GM19239 (cell line): ENCODE data around the gene MAD2L1.

Experiments
- DNase-seq: peaks from one replicate; pipeline ENCODE4 v3.0.0; 2011; ENCODE audit warnings: low spot score; ENCODE audit not compliant: insufficient read length
- FAIRE-seq: peaks from 2 replicates; lab custom pipeline; 2011; peaks lifted over from hg19 to GRCh38; lab: Jason Lieb, UNC

Gene MAD2L1

DNA sequence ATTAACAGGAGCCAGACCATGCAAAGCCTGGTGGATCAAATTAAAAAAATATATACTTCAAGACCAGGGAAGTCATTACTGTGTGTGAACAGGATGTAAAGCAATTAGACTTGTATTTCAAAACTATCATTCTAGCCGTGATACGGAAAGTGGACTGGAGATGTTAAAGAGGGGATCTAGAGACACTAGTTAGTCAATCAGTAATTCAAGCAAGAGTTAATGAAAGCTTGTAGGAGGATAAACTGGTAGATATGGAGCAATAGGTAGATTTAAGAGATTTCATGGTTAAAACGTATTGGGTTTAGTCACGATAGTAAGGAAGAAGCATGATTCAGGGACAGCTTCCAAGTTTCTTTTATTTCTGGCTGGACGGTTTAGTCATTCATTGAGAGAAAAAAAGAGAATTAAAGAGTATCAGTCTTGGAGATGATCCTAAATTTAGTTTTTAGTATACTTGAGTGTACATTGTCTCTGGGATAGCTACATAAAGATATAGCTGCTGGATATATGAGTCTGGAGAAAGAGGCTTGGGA, 3.9 kb downstream of the MAD2L1 start:
- no peak for FAIRE-seq
- DNase-seq, result no peak

DNA sequence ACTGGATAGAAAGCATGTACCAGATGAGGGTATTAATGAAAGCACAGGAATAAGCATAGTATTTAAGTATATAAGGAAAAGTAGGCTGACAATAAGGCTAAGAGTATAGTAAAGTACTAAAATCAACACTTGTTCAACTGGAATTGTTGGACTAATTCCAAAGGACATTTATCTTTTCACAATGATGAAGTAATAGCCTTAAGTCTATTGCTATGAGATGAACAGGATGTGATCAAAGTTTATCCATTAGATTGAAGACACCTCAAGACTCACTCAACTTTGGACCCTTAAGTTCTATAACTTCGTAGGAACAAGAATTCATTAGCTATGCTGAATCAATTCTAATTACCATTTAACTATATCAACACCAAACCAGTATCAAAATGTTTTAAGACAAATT, 7.6 kb downstream of the MAD2L1 start:
- DNase-seq, result no peak
- FAIRE-seq, result no peak

DNA sequence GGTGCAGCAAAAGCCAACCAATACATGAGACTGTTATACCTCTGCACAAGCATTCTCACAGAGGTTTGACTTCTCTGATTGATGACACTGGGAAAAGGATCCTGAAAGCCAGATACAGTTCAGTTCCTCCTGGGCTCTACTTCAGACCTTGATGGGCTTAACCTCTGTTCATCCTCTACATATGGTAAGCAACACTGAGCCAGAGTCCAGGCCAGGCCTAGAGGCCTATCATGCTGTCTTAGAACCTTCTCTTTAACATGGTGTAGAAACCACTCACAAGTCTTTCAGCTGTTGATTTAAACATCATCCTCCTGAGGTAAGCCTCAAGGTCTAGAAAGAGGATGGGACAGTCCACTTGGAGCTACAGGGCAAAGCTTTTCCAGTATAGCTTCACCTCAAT, 9.2 kb downstream of the MAD2L1 start:
- no peak for FAIRE-seq
- no peak for DNase-seq

DNA sequence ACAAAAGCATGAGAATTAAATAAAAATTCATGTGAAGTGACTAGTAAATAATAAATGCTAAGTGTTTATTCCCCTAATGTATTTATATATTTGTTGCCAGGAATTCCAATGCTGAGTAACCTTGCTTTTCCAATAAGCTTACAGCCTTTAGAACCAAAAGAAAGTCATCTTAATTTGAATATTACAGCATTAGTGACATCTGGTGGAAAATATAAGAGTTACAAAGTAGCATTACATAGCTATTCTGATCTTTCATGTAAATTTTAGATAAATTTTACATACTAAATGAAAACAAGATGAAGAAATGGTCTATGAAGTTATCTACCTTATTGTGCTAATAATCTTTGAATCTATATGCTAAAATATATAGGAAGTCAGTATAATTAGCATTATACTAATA, 10.4 kb downstream of the MAD2L1 start:
- DNase-seq (no peak), FAIRE-seq (no peak)

DNA sequence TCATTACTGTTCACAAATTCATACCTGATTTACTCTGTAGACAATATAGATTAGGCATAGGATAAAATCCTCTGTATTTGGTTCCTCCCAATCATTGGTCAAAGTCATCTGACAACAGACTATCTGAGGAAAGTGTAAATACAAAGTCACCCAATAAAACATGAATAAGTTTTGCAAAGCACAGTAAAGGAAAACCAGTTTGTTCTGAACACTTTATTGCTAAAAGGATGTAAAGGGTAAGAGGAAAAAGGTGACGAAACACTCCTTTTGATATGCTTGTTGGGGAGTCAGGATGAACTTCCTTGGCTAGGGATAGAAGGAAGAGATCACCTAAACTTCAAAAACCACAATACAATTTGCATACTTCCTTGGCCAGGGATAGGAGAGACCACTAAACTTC, 10.9 kb downstream of the MAD2L1 start:
- DNase-seq (no peak), FAIRE-seq (peak; percentile 28)

DNA sequence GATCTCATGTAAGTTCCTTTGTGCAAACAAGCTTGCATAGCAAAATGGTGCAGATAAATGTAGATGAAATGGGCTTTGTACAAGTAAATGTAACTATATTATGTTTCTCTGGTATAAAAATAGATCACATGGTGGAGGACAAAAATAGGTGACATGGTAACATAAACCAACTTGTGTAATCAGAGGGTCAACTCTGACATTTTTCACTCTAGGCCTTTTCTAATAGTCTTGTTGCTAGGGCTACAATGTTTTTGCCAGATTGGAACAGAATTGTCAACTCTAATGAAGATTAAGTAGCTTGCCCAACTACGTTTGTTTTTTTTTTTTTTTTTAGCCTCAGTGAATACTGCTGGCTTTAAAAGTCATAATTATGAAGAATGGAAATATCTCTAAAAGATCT, 11.5 kb downstream of the MAD2L1 start:
- DNase-seq, result no peak
- FAIRE-seq, result no peak

DNA sequence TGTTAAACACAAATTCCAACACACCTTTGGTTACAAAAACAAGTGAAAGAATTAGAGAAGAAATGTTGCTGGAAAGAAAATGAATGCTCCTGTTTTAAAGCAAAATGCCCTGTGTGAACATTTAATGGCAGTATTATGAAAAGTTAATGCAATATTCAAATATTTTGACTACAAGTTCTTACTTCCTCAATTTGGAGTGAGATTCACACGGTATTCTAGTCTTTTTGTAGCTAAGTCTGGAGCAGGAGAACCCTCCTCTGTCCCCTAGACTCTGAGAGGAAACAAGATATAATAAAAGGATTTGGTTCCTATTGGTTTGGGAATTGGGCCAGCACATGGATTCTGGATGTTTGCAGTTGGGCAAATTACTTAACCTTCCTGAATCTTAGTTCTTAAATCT, 12.7 kb downstream of the MAD2L1 start:
- DNase-seq, result no peak
- peak; percentile 21 for FAIRE-seq

DNA sequence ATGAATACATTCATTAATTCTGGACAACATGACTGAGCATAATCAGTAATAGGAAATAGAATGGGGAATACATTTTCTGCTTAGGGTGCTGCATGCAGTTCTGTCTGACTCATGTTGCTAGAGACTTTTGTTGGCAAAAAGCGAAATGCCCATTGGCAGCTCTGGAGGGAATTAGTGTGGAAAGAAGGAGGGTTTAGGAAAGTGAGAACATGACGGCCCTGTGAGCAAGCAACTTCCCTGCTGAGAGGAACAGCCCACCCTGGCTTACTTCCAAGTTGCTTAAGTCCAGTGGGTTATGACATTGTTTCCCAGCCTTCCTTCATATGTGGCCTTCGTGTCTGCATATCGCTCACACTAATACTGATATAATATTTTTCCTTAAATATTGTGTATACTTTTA, 13.8 kb downstream of the MAD2L1 start:
- DNase-seq (no peak), FAIRE-seq (no peak)

DNA sequence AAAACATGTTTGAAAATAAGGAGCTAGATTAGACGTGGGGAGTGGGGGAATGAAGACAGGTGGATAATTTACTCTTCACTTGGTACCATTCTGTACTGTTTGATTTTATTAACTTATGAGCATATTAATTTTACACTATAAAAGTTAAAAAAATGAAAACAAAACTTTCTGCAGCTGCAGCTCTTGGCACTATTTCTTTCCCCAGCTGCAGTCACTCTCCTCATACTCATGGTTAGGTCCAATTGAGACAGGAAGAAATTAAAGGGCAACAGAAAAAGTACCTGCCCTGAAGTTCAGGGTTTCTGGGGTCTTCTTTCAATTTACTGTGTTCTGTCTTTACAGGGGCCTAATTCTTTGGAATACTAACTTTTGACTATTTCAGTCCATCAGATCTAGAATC, 15.4 kb downstream of the MAD2L1 start:
- FAIRE-seq, result no peak
- no peak for DNase-seq

DNA sequence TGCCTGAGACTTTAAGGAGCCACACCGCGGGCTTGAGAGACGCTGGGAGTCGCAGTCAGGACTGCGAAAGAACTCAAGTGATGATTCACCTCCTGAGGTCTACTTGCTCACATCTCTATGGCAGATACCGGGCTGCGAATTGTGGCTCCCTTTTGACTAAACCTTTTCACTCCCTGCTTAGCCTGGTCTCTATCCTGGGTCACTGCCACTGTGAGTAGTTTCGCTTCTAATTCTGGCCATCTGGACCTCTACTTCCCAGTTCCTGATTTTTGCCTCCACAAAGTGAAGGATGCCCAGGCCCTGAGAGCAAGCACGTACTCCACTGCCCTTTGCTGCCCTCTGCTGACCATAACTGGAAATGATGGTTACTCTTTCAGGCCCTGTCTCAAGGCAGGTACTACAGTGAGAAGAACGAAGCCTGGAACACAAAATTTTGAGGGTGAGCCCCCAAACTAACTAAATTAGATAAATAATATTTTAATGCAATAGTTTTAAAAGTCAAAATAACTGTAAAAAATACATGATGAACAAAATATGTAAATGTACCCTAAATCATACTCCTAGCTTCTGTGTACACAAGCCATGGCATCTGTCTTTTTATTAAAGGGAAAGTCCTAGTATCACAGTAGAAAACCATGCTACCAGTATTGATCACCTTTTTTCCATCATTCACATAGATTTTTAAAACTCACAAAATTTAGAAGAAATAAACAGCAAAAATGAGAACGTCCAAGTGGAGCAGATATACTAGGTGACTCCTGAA, 16.7 kb downstream of the MAD2L1 start:
- peak; percentile 93 for FAIRE-seq
- DNase-seq, result peak; percentile 27

DNA sequence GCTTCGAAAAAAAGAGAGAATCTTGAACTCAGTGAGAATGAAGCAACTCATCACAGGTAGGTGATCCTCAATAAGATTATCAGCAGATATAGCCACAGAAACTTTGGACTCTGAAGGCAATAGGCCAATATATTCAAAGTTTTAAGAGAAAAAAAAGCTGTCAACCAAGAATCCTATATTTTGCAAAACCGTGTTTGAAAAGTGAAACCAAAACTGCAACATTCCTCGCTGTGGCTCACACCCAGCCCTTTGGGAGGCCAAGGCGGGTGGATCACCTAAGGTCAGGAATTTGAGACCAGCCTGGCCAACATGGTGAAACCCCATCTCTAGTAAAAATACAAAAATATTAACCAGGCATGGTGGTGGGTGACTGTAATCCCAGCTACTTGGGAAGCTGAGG, 22.8 kb downstream of the MAD2L1 start:
- no peak for DNase-seq

DNA sequence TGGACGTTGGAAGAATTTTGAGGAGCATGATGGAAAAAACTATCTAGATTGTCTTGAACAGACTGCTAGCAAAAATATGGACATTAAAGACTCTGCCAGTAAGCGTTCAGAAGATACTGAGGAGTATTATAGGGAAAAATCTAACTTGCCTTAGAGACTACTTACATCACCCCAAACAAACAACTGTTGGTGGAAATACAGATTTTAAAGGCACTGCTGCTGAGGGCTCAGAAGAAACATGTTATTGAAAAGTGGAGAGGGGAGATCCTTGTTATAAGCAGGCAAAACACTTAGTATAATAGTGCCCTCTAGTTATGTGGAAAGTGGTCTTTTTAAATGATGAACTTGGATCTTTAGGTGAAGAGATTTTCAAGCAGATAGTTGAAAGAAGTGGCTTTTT, 29.2 kb downstream of the MAD2L1 start:
- DNase-seq, result no peak
- no peak for FAIRE-seq

More for the DNA sequence above, 22.8 kb downstream of the MAD2L1 start:
- no peak for FAIRE-seq

DNA sequence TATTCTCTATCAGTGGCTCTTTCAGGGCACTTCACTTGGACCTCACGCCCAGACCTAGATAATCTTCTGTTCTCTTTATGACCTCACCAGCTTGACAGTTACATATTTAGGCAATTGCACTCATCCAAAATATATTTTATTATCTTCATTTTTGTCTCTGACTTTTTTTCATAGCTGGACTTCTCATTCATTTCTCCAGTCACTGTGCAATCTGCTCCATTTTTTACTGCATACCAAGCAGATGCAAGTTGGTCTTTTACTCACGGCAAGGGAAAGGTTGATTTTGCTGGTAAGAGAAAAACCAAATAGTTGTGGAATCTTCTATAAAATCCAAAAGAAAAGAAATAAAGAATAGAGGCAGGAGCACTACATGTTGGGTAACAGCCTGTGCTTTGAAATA, 31.7 kb downstream of the MAD2L1 start:
- no peak for DNase-seq
- no peak for FAIRE-seq

DNA sequence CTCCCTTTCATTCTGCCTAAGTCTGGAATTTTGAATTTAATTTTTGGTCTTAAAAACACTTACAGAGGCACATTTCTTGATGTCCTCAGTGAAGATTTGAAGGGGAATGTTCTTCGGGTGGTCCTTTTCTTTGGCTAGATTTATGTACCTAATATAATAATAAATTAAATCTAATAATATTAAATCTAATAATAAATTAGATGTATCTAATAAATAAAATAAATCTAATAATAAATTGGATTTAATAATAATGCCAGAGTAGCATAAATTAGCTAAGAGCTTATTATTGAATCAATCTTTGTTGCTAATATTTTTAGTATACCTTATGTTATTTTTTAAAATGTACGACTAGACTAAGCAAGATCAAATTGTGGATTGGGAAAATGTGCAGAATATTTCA, 39.8 kb downstream of the MAD2L1 start:
- FAIRE-seq (no peak), DNase-seq (no peak)

DNA sequence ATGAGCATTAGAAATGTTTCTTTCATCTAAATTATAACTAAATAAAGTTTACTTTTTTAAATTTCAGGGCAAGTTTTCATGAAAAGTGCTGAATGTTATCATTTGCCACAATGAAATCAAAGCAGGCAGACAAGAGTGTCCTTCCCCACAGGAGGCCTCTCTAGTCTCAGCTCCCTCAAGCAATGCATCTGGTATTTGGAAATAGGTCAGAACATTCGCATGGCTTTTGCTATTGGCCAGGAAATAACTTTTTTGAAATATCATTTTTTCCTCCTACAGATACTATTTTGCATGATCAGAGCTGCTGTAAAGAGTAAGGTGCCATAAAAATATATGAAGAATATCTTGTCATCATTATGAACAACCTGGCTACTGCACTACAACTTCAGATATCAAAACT, 41.1 kb downstream of the MAD2L1 start:
- FAIRE-seq (no peak), DNase-seq (no peak)

DNA sequence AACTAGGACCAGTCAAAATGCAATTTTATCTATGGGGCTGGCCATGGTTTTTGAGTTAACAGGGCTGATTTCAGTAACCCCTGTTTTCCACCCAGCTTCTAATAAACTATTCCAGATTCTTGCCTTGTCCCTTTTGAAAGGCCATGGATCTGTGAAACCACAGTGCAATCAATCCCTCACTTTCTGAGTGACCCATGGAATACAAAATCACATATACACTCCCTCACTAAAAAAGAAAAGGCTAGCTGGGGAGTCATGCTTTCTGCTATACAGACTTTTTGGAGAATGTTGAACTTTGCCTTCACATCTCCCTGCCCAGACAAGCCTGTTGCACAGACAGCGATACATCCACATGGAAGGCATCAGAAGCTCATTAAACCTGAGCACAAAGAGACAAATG, 47.9 kb downstream of the MAD2L1 start:
- FAIRE-seq (no peak), DNase-seq (no peak)

DNA sequence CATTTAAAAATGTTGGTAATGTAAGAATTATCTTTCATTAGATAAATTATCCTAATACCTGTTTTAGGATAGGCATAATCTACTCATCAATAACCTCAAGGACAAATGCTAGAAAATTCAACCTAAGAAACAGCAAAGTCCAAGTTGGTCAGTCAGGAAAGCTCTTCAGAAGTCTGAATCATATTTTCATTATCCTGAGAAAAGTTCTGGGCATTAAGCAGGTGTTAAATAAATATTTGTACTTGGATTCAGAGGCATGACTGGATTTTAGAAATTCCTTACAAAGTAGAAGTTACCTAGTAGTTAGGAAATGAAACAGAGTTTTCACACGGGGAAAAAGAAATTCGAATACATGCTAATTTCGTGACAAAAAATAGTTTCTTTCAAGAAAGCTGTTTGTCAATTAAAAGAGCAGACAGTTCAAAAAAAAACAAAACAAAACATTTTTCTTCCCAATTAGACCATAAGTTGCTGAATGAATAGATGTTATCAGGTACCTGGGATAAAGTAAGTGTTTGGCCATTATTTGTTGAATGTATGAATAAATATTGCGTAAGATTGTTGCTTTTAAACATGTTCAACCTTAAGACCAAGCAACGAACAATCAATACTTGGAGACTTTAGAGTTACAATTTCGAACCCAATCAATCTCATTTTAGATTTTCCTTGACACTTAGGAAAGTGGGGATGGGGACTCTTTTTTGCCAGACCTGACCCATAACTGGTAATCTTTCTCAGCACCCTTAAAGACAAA, 48.5 kb downstream of the MAD2L1 start:
- DNase-seq, result no peak

DNA sequence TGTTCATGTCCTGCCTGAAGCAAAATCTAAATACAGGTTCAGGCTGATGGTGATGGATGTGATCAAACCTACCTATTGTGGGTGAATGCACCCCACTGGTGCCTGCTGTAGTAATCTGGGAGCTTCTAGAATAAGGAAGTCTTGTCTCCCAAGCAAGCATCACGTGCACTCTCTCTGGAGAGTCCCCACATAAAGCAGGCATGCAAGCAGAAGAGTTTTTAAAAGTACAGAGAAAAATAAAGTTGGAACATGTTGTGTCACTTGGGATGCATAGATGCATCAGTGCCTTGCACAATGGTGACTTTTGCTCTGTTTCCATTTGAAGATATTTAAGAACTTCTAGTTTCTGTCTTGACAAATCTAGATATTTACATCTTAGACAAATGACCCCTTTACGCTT, 54.9 kb downstream of the MAD2L1 start:
- FAIRE-seq (no peak), DNase-seq (no peak)

More for the DNA sequence above, 48.5 kb downstream of the MAD2L1 start:
- no peak for FAIRE-seq

DNA sequence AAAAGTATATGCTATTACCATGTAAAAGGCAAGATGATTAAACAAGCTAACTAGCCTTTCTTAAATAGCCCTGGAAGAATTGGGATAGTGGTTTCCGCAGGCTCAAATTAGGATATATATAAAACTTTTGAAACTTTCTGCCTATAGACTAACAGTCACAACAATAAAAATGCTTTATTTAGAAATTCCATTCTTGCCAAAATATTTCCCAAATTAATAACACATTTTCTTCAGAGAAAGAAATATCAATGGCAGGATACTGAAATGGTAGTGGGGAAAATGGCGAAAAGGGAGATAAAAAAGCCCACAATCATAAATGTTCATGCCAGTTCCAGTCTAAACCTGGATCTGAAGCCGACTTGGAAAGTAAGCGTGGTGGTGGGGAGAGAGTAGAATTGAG, 56.0 kb downstream of the MAD2L1 start:
- no peak for FAIRE-seq
- DNase-seq, result no peak

DNA sequence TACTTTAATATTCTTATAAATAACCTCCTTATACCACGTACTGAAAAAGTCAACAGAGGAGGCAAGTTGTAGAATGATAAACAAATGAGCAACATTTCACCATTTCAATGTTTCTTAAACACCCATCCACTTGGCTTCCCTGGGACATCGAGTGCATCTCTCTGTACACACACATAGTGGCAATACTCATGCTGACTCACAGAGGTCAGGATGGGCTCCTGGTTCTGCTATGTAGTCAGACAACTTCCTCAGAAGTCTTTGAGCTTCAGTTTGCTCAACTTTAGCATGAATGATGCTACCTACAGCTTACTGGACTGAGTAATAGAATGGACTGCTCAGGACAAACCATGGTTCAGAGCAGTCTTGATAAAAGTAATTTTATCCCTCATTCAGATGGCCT, 56.9 kb downstream of the MAD2L1 start:
- DNase-seq, result no peak
- FAIRE-seq, result no peak

DNA sequence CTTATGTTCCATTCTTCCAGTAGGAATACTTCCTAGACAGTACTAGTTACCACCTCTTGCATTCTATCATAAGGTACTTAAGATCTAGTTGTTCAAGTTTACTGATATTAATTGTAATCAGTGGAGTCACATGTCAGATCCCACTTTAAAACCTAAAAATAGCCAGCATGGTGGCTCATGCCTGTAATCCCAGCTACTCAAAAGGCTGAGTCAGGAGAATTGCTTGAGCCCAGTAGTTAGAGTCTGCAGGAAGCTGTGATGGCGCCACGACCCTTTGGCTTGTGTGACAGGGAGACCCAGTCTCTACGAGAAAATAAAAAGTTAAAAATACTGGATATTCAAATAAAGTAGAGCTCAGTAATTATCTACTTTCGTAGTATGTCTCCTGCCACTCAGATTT, 57.7 kb downstream of the MAD2L1 start:
- FAIRE-seq, result no peak
- DNase-seq, result no peak
